Erythroblast (primary cell): ENCODE data around the gene LYSMD3.

Experiments used
- GATA1 ChIP-seq: IDR thresholded peaks from 2 replicates; pipeline ENCODE4 v1.6.1; 2011; ENCODE audit warnings: low read depth, mild to moderate bottlenecking, control low read depth, low read length, moderate library complexity
- POLR2A ChIP-seq: IDR thresholded peaks from 2 replicates; pipeline ENCODE4 v1.6.1; 2011; ENCODE audit warnings: mild to moderate bottlenecking, low read length

GRCh38 chr5:90555666-90556065 lies 26.3 kb upstream of the LYSMD3 start:
- TF ChIP-seq POLR2A: no peak
- TF ChIP-seq GATA1: no peak
